ENCODE data around the gene GIGYF2. TPM values are rescaled to one million over a fixed set of nuclear protein-coding genes. Genes with fewer than 3 reads are reported as not detected.

GIGYF2 gene
- total and polyA plus RNA-seq, 11 donors, result 25.3 to 78.1 (median 56.5) TPM

DNA sequence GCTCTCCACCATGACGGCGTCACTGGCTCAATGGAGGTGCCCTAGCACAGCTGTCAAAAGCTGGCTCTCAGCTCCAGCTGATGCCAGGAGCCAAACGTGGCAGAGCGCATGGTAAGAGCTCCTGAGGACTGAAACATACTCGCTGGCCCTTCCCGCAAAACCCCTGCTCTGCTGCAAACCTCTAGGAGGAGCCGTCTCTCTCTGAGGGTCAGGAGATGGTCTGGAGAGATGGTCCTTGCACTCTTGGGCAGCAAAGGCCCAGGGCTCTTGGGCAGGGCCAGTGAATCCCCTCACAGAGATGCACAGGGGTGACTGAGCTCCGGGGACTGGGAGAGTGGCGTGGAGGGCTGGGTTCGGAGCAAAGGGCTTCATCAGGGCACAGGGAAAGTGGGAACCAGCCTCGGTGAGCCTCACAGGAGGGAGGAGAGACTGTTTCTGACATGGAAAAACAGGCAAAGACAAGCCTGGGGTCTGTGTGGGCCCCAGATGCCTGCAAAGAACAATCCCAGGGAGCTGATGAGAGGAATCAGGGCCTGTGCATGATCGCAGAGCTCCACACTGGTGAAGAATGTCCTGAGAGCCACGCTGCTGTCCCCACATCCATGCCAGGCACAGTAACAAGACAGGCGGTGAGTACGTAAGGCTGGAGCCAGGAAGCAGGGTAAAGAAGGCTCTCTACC, 190.2 kb downstream of the GIGYF2 start:
- Histone ChIP-seq H3K4me1 (peaks cover 0 to 6% (median 0%) of the 10 kb centered on the region in 12 donors), H3K27me3 (peaks cover 0 to 26% (median 0%) of the 10 kb centered on the region in 9 donors), H3K27ac (no peak overlapping the region), H3K9me3 (no peaks in the 10 kb centered on the region), H3K4me3 (no peak overlapping the region), H3K36me3 (no peaks in the 10 kb centered on the region)
- intact Hi-C loops (cut with DNase I), result loop anchor here in 1 of 10 donors (10.0 kb wide), 1 partner anchor 137 kb away; no protein-coding TSS in a partner anchor
- 71 to 81% (median 73%) methylated on average over 13 to 15 of the region's 15 CpGs for WGBS, 4 donors
- DNase-seq, result no peak
- ATAC-seq, result no peak
- no peak for TF ChIP-seq POLR2A (IDR thresholded peaks at IDR 0.05)
- TF ChIP-seq, protein P1, sequence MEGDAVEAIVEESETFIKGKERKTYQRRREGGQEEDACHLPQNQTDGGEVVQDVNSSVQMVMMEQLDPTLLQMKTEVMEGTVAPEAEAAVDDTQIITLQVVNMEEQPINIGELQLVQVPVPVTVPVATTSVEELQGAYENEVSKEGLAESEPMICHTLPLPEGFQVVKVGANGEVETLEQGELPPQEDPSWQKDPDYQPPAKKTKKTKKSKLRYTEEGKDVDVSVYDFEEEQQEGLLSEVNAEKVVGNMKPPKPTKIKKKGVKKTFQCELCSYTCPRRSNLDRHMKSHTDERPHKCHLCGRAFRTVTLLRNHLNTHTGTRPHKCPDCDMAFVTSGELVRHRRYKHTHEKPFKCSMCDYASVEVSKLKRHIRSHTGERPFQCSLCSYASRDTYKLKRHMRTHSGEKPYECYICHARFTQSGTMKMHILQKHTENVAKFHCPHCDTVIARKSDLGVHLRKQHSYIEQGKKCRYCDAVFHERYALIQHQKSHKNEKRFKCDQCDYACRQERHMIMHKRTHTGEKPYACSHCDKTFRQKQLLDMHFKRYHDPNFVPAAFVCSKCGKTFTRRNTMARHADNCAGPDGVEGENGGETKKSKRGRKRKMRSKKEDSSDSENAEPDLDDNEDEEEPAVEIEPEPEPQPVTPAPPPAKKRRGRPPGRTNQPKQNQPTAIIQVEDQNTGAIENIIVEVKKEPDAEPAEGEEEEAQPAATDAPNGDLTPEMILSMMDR (IDR thresholded peaks at IDR 0.05), result no peak

DNA sequence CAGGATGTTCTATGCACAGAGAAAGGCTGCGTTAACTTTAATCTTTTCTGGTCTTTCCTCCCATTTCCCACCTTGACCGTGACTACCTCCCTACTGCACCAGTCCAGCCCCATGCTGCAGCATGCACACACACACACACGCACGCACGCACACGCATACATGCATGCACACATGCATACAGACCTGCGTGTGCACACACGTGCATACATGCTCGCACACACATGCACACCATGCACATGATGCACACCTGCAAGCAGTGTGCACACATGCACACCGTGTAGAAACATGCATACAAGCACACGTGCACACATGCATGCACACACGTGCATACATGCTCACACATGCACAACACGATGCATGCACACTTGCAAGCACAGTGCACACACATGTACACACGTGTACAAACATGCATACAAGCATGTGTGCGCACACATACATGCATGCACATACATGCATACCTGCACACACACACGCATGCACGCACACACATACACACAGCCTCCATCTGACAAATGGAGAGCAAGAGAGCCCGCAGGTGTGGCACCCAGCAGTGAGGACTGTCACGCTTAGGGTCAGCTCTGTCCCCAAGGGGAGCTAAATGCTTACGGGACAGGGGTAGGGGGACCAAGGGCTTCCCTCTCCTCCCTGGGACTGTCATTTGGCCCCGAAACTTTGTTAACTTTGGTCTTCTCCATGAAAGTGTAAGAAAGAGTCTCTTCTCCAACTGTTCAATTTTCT, 191.1 kb downstream of the GIGYF2 start:
- H3K4me1 ChIP-seq, result peaks cover 0 to 6% (median 0%) of the 10 kb centered on the region in 12 donors
- ATAC-seq, result no peak
- TF ChIP-seq POLR2A (IDR thresholded peaks at IDR 0.05), result no peak
- TF ChIP-seq, protein P1 (IDR thresholded peaks at IDR 0.05), result no peak
- H3K36me3 ChIP-seq, result no peaks in the 10 kb centered on the region
- no peak for DNase-seq
- 78 to 86% (median 84%) methylated on average over 21 of the region's 21 CpGs for WGBS, 4 donors
- H3K27me3 ChIP-seq, result peaks cover 0 to 26% (median 0%) of the 10 kb centered on the region in 9 donors
- intact Hi-C loops (cut with DNase I), result loop anchor here in 1 of 10 donors (10.0 kb wide), 1 partner anchor 137 kb away; no protein-coding TSS in a partner anchor
- no peak overlapping the region for H3K4me3 ChIP-seq
- no peak overlapping the region for H3K27ac ChIP-seq
- no peaks in the 10 kb centered on the region for H3K9me3 ChIP-seq

DNA sequence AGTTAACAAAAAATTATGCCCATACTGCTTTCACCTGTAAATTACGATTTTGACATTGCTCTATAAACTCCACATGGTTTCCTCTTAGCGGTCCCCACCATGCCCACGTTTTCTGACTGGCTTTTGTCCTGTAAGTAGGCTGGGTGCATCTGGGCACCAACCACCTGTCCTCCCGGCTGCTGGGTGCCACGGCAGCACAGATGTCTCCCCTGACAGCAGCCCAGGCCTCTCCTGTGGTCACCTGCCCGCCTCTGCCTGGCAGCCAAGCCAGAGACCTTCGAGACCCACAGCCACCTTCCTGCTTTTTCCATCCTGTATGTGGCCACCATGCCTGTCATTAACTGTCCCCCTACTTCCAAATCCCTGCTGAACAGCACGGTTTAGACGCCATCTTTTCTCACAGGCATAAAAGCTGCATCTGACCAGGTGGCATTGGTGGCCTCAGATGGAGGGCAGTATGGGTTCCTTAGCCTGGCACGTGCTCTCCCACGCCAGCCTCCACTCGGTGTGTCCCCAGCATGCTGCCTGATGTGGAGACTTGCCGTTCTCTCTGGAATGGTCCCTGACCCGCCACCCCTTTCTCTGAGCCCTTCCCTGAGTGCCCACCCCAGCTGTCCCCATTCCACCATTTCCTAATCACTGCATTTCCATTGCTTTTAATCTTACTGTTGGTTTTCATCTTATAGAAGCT, 191.9 kb downstream of the GIGYF2 start:
- DNase-seq (no peak), ATAC-seq (no peak)
- Histone ChIP-seq H3K27ac (no peak overlapping the region), H3K4me3 (no peak overlapping the region), H3K9me3 (no peaks in the 10 kb centered on the region), H3K27me3 (peaks cover 0 to 26% (median 0%) of the 10 kb centered on the region in 9 donors), H3K4me1 (peaks cover 0 to 6% (median 0%) of the 10 kb centered on the region in 12 donors), H3K36me3 (no peaks in the 10 kb centered on the region)
- intact Hi-C loops (cut with DNase I), result loop anchor here in 1 of 10 donors (10.0 kb wide), 1 partner anchor 136 kb away; no protein-coding TSS in a partner anchor
- WGBS, 4 donors, result 87 to 89% (median 87%) methylated on average over 14 of the region's 14 CpGs
- no peak for TF ChIP-seq POLR2A (IDR thresholded peaks at IDR 0.05)
- TF ChIP-seq, protein P1 (IDR thresholded peaks at IDR 0.05), result no peak

Data from heart left ventricle (tissue), 16 donors.